ENCODE results near the gene CCR5. TPM values are rescaled to one million over a fixed set of nuclear protein-coding genes. Genes with fewer than 3 reads are reported as not detected.

The CCR5 gene
- total RNA-seq, 1 experiment from 2014 or later = not detected

GRCh38 chr3:46375814-46376213 lies 5.1 kb downstream of the CCR5 start:
- in situ Hi-C loops (cut with HindIII; ENCODE audit: low pct_unique_long_range_greater_than_20kb, low sequenced_read_pairs) = no loop called here

GRCh38 chr3:46378426-46378942 lies 7.7 kb downstream of the CCR5 start:
- H3K4me1 ChIP-seq (ENCODE audit: control insufficient read depth, insufficient read depth, low read length) = no peaks in the 10 kb centered on the region
- peak; percentile 81 for ATAC-seq
- CTCF ChIA-PET = interaction anchor here (0.6 to 1.3 kb wide), 4 partner anchors 64 to 300 kb away, joined by 3 to 4 read pairs (median 4); no protein-coding TSS in a partner anchor
- in situ Hi-C loops (cut with HindIII; ENCODE audit: low pct_unique_long_range_greater_than_20kb, low sequenced_read_pairs) (no loop called here), intact Hi-C loops (cut with micrococcal nuclease; ENCODE audit: unreplicated experiment) (loop anchor here (10.0 kb wide), 2 partner anchors 294 to 444 kb away; no protein-coding TSS in a partner anchor)
- no peak for DNase-seq (ENCODE audit: low read depth, low spot score)
- H3K9me3 ChIP-seq (ENCODE audit: control insufficient read depth, insufficient read depth, low read depth, low read length) = no peaks in the 10 kb centered on the region
- BruUV-seq (replicated peaks) = no TSS peak
- H3K27ac ChIP-seq (ENCODE audit: low read length) = no peak overlapping the region
- no peaks in the 10 kb centered on the region for H3K36me3 ChIP-seq (ENCODE audit: control insufficient read depth, insufficient read depth, low read length)
- TF ChIP-seq TCF7L2 (IDR thresholded peaks at IDR 0.05; ENCODE audit: low read depth, low read length) (no peak), POLR2AphosphoS5 (IDR thresholded peaks at IDR 0.05; ENCODE audit: low read depth, low read length) (no peak), REST (IDR thresholded peaks at IDR 0.05; ENCODE audit: insufficient read depth in 1 of 2, low read depth in 2 of 2, low read length in 1 of 2) (no peak), SIN3A (IDR thresholded peaks at IDR 0.05; ENCODE audit: borderline replicate concordance, insufficient read depth, low read depth, low read length) (no peak), CTCF (IDR thresholded peaks at IDR 0.05) (peak; percentile 81)
- H3K4me3 ChIP-seq (ENCODE audit: low read depth in 2 of 2, low read length in 2 of 2) = no peak overlapping the region
- POLR2A ChIA-PET = no interaction called here
- no peaks in the 10 kb centered on the region; the same call in 1 of the 2 replicates for H3K27me3 ChIP-seq (ENCODE audit: control insufficient read depth, insufficient read depth, low read length)

More at GRCh38 chr3:46375814-46376213, 5.1 kb downstream of the CCR5 start:
- Histone ChIP-seq H3K4me1 (ENCODE audit: control insufficient read depth, insufficient read depth, low read length) (no peaks in the 10 kb centered on the region), H3K9me3 (ENCODE audit: control insufficient read depth, insufficient read depth, low read depth, low read length) (no peaks in the 10 kb centered on the region), H3K36me3 (ENCODE audit: control insufficient read depth, insufficient read depth, low read length) (no peaks in the 10 kb centered on the region), H3K27me3 (ENCODE audit: control insufficient read depth, insufficient read depth, low read length) (no peaks in the 10 kb centered on the region; the same call in none of the 2 replicates), H3K27ac (ENCODE audit: low read length) (no peak overlapping the region), H3K4me3 (ENCODE audit: low read depth in 2 of 2, low read length in 2 of 2) (no peak overlapping the region)
- DNase-seq (ENCODE audit: low read depth, low spot score) = no peak
- intact Hi-C loops (cut with micrococcal nuclease; ENCODE audit: unreplicated experiment) = loop anchor here (10.0 kb wide), 2 partner anchors 291 to 441 kb away; no protein-coding TSS in a partner anchor
- ChIA-PET CTCF (no interaction called here), POLR2A (no interaction called here)
- BruUV-seq (replicated peaks) = no TSS peak
- TF ChIP-seq SIN3A (IDR thresholded peaks at IDR 0.05; ENCODE audit: borderline replicate concordance, insufficient read depth, low read depth, low read length) = no peak
- no peak for TF ChIP-seq POLR2AphosphoS5 (IDR thresholded peaks at IDR 0.05; ENCODE audit: low read depth, low read length)
- TF ChIP-seq TCF7L2 (IDR thresholded peaks at IDR 0.05; ENCODE audit: low read depth, low read length) = no peak
- no peak for TF ChIP-seq REST (IDR thresholded peaks at IDR 0.05; ENCODE audit: insufficient read depth in 1 of 2, low read depth in 2 of 2, low read length in 1 of 2)
- no peak for TF ChIP-seq CTCF (IDR thresholded peaks at IDR 0.05)
- no peak for ATAC-seq

All from Panc1 (cell line).